22Rv1 (cell line): ENCODE results near the gene AK9.

Experiments used
- CTCF ChIP-seq: fragments of 450-650 bp; IDR thresholded peaks from 2 replicates; pipeline ENCODE4 v1.5.1; 2017; ENCODE audit warnings: mild to moderate bottlenecking
- ZFX ChIP-seq: fragments of 450-650 bp; IDR thresholded peaks from 2 replicates; pipeline ENCODE4 v1.6.1; 2017; ENCODE audit warnings: antibody characterized with exemption, borderline replicate concordance

DNA sequence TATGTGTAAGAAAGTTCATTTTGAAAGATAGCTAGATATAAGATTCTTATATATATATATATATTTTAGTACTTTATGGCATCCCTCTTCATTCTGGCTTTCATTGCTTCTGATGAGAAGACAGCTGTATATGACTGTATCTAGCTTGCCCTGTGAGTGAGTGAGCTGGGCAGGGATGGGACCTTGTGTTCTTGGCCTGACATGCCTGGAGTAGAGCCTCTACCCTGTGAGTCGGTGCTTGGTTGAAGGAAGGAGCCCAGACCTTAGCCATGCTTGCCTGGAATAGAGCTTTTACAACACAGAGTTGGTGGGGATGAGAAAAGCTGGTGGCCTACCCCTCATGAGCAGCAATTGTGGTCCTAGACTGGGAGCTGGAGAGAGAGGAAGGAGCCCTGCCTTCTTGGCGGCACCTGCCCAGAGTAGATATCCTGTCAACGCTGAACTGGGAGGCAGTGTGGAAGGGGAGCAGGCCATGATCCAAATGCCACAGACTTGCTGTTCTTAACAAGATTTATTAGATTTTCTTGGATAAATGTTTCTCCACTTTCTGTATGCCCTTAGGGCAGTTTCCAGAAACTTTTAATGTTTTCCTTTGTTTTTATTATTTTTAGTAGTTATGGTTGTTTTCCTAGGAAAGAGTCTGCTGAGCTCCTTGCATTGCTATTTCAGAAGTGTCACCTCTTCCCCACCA, 31.7 kb upstream of the AK9 start:
- no peak for TF ChIP-seq CTCF
- TF ChIP-seq ZFX, result no peak
